T-helper 1 cell treated with Interleukin-12 subunit alpha and Interleukin-12 subunit beta and Interleukin-4 antibody, amounts not matched to agents 30 μg/mL and 1 μg/mL, for 36 hours (primary cell): ENCODE results near the gene EFCAB8.
"Not testable (repeated sequence)": the region's sequence is repeated elsewhere in the genome, so short reads cannot be mapped to it uniquely, and the experiment has no call there.

ENCODE experiments used
- H3K27ac Mint-ChIP-seq: one replicate; pipeline ENCODE4 v1.8.0; 2021; ENCODE audit warnings: mild to moderate bottlenecking, mixed read lengths
- H3K27me3 Mint-ChIP-seq: one replicate; pipeline ENCODE4 v1.8.0; 2021; ENCODE audit warnings: low read depth, mixed read lengths
- H3K36me3 Mint-ChIP-seq: one replicate; pipeline ENCODE4 v1.8.0; 2021; ENCODE audit warnings: low read depth, mixed read lengths
- H3K4me1 Mint-ChIP-seq: one replicate; pipeline ENCODE4 v1.8.0; 2021; ENCODE audit warnings: low read depth, mixed read lengths
- H3K4me3 Mint-ChIP-seq: one replicate; pipeline ENCODE4 v1.8.0; 2021; ENCODE audit warnings: mild to moderate bottlenecking, moderate library complexity, mixed read lengths
- H3K9me3 Mint-ChIP-seq: one replicate; pipeline ENCODE4 v1.8.0; 2021; ENCODE audit warnings: mixed read lengths

EFCAB8 gene

GRCh38 chr20:32904678-32905077 lies 46.0 kb downstream of the EFCAB8 start:
- not testable (repeated sequence) for H3K27ac Mint-ChIP-seq, H3K4me1 Mint-ChIP-seq, H3K9me3 Mint-ChIP-seq

GRCh38 chr20:32906200-32906599 lies 47.5 kb downstream of the EFCAB8 start:
- Mint-ChIP-seq H3K27ac (no peak overlapping the region), H3K27me3 (no peaks in the 10 kb centered on the region), H3K9me3 (no peaks in the 10 kb centered on the region), H3K4me3 (no peak overlapping the region), H3K36me3 (no peaks in the 10 kb centered on the region), H3K4me1 (no peaks in the 10 kb centered on the region)

More at GRCh38 chr20:32904678-32905077, 46.0 kb downstream of the EFCAB8 start:
- not testable (repeated sequence) for H3K4me3 Mint-ChIP-seq, H3K36me3 Mint-ChIP-seq, H3K27me3 Mint-ChIP-seq

GRCh38 chr20:32906871-32907495 lies 48.3 kb downstream of the EFCAB8 start:
- Mint-ChIP-seq H3K4me3 (no peak overlapping the region), H3K27me3 (no peaks in the 10 kb centered on the region), H3K27ac (no peak overlapping the region), H3K36me3 (no peaks in the 10 kb centered on the region), H3K4me1 (no peaks in the 10 kb centered on the region), H3K9me3 (no peaks in the 10 kb centered on the region)

- Mint-ChIP-seq H3K4me3 (no peak overlapping the region), H3K4me1 (no peaks in the 10 kb centered on the region), H3K27ac (no peak overlapping the region), H3K36me3 (no peaks in the 10 kb centered on the region), H3K27me3 (no peaks in the 10 kb centered on the region), H3K9me3 (no peaks in the 10 kb centered on the region)
These were observed 49.2 kb downstream of the EFCAB8 start for GRCh38 chr20:32907886-32908285.

GRCh38 chr20:32908334-32909292 lies 49.9 kb downstream of the EFCAB8 start:
- Mint-ChIP-seq H3K27me3 (no peaks in the 10 kb centered on the region), H3K36me3 (no peaks in the 10 kb centered on the region), H3K9me3 (no peaks in the 10 kb centered on the region), H3K27ac (no peak overlapping the region), H3K4me3 (no peak overlapping the region), H3K4me1 (no peaks in the 10 kb centered on the region)

- Mint-ChIP-seq H3K4me1 (no peaks in the 10 kb centered on the region), H3K9me3 (peaks cover 3% of the 10 kb centered on the region), H3K27ac (no peak overlapping the region), H3K27me3 (no peaks in the 10 kb centered on the region), H3K4me3 (no peak overlapping the region), H3K36me3 (peaks cover 2% of the 10 kb centered on the region)
These were observed 50.7 kb downstream of the EFCAB8 start for GRCh38 chr20:32909451-32909850.

GRCh38 chr20:32909896-32910571 lies 51.3 kb downstream of the EFCAB8 start:
- Mint-ChIP-seq H3K36me3 (peaks cover 2% of the 10 kb centered on the region), H3K27me3 (no peaks in the 10 kb centered on the region), H3K4me1 (no peaks in the 10 kb centered on the region), H3K4me3 (no peak overlapping the region), H3K9me3 (peaks cover 8% of the 10 kb centered on the region), H3K27ac (no peak overlapping the region)

GRCh38 chr20:32911355-32911754 lies 52.6 kb downstream of the EFCAB8 start:
- Mint-ChIP-seq H3K36me3 (peaks cover 2% of the 10 kb centered on the region), H3K9me3 (peaks cover 18% of the 10 kb centered on the region), H3K4me1 (no peaks in the 10 kb centered on the region), H3K4me3 (no peak overlapping the region), H3K27ac (no peak overlapping the region), H3K27me3 (no peaks in the 10 kb centered on the region)

- H3K9me3 Mint-ChIP-seq, result peaks cover 24% of the 10 kb centered on the region
- no peak overlapping the region for H3K4me3 Mint-ChIP-seq
- H3K27ac Mint-ChIP-seq, result no peak overlapping the region
- H3K36me3 Mint-ChIP-seq, result peaks cover 2% of the 10 kb centered on the region
- no peaks in the 10 kb centered on the region for H3K27me3 Mint-ChIP-seq
- no peaks in the 10 kb centered on the region for H3K4me1 Mint-ChIP-seq
These were observed 54.0 kb downstream of the EFCAB8 start for GRCh38 chr20:32912688-32913087.

GRCh38 chr20:32914031-32914430 lies 55.3 kb downstream of the EFCAB8 start:
- Mint-ChIP-seq H3K36me3 (peaks cover 2% of the 10 kb centered on the region), H3K27ac (no peak overlapping the region), H3K4me1 (no peaks in the 10 kb centered on the region), H3K9me3 (peaks cover 24% of the 10 kb centered on the region), H3K27me3 (no peaks in the 10 kb centered on the region), H3K4me3 (no peak overlapping the region)

- no peaks in the 10 kb centered on the region for H3K27me3 Mint-ChIP-seq
- H3K4me3 Mint-ChIP-seq, result no peak overlapping the region
- H3K27ac Mint-ChIP-seq, result no peak overlapping the region
- H3K4me1 Mint-ChIP-seq, result no peaks in the 10 kb centered on the region
- H3K9me3 Mint-ChIP-seq, result peaks cover 24% of the 10 kb centered on the region
- peaks cover 2% of the 10 kb centered on the region for H3K36me3 Mint-ChIP-seq
These were observed 58.6 kb downstream of the EFCAB8 start for GRCh38 chr20:32917191-32917950.

GRCh38 chr20:32918296-32918695 lies 59.6 kb downstream of the EFCAB8 start:
- Mint-ChIP-seq H3K27me3 (no peaks in the 10 kb centered on the region), H3K4me1 (no peaks in the 10 kb centered on the region), H3K4me3 (no peak overlapping the region), H3K36me3 (peaks cover 2% of the 10 kb centered on the region), H3K9me3 (peaks cover 24% of the 10 kb centered on the region), H3K27ac (no peak overlapping the region)

GRCh38 chr20:32918751-32919150 lies 60.0 kb downstream of the EFCAB8 start:
- Mint-ChIP-seq H3K4me3 (no peak overlapping the region), H3K36me3 (peaks cover 2% of the 10 kb centered on the region), H3K27ac (no peak overlapping the region)

GRCh38 chr20:32920066-32920465 lies 61.3 kb downstream of the EFCAB8 start:
- no peaks in the 10 kb centered on the region for H3K27me3 Mint-ChIP-seq
- H3K27ac Mint-ChIP-seq, result no peak overlapping the region
- H3K9me3 Mint-ChIP-seq, result peaks cover 15% of the 10 kb centered on the region
- H3K4me1 Mint-ChIP-seq, result no peaks in the 10 kb centered on the region
- H3K4me3 Mint-ChIP-seq, result no peak overlapping the region
- H3K36me3 Mint-ChIP-seq, result no peaks in the 10 kb centered on the region

More at GRCh38 chr20:32918751-32919150, 60.0 kb downstream of the EFCAB8 start:
- H3K9me3 Mint-ChIP-seq, result peaks cover 24% of the 10 kb centered on the region
- no peaks in the 10 kb centered on the region for H3K4me1 Mint-ChIP-seq
- no peaks in the 10 kb centered on the region for H3K27me3 Mint-ChIP-seq
